ENCODE data around the gene MALSU1.

Gene MALSU1

DNA sequence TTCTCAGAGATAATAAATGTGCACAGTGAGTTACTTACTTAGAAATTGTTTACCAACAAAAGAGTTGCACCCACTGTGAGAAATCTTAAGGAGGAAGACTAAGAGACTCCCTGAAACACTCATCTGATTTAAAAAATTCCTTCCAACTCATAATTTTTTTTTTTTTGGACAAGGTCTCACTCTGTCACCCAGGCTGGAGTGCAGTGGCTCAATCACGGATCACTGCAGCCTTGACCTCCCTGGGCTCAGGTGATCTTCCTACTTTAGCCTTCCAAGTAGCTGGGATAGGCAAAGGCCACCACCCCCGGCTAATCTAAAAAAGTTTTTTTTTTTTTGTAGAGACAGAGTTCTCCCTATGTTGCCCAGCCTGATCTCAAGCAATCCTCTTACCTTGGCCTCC lies 36.0 kb downstream of the MALSU1 start:
- no peak for TF ChIP-seq GATA1 (IDR thresholded peaks at IDR 0.05; ENCODE audit: low read depth, low read length)
- no peak for TF ChIP-seq POLR2A (IDR thresholded peaks at IDR 0.05; ENCODE audit: low read length)

DNA sequence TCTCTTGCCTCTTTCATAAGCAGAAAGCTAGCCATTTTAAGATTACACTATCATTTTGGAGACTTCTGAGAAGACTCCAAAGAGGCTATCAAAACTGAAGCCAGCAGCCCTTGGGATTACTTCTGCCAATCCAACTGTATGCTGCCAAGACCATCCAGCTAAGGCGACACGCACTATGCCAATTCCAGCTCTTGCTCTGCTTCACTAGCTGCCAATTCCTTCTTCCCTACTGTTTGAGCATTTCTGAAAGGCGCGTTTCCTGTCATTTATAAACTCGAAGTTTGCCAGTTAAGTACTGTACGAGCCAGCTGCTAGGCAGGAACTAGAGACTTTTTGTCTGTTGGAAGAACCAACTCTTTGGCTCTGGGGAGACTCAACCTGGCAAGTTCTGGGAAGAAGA lies 36.5 kb downstream of the MALSU1 start:
- DNase-seq: no peak
- TF ChIP-seq POLR2A (IDR thresholded peaks at IDR 0.05; ENCODE audit: low read length): no peak
- TF ChIP-seq GATA1 (IDR thresholded peaks at IDR 0.05; ENCODE audit: low read depth, low read length): no peak

More for the DNA sequence above, 36.0 kb downstream of the MALSU1 start:
- no peak for DNase-seq

DNA sequence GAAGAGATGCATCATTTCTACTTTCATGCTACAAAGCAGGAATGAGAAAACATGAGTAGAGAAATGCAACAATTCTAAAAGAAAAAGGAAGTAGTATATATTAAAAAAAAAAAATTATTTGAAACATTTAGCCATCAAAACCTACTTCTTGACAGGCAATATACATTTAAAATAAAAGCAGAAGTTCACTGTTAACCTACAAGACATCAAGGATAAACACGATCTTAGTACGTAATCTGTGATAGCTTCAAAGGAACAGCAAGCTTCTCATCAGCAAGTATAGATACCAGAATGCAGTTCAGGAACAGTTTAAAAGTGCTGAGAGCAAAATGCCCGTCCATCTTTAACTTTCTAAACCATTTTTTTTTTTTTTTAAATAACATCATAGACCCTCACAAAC lies 36.9 kb downstream of the MALSU1 start:
- TF ChIP-seq GATA1 (IDR thresholded peaks at IDR 0.05; ENCODE audit: low read depth, low read length) (no peak), POLR2A (IDR thresholded peaks at IDR 0.05; ENCODE audit: low read length) (no peak)
- DNase-seq: no peak

DNA sequence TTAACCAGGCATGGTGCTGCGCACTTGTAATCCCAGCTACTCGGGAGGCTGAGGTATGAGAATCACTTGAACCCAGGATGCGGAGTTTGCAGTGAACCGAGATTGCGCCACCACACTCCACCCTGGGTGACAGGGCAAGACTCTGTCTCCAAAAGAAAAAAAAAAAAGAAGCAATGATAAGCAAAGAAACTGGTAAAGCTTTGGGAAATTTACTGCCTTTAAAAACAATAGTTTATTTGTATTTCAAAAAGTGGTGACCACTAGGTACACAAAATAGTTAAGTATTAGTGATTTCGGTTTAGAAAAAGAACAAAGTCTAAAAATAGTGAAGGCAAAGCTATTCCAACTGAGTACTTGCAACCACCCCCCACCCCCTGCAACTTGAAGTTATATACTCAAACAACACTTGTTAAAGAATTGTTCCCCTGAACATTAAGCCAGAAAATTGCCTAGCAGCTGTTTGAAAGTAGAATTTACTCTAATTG lies 37.7 kb downstream of the MALSU1 start:
- no peak for DNase-seq

DNA sequence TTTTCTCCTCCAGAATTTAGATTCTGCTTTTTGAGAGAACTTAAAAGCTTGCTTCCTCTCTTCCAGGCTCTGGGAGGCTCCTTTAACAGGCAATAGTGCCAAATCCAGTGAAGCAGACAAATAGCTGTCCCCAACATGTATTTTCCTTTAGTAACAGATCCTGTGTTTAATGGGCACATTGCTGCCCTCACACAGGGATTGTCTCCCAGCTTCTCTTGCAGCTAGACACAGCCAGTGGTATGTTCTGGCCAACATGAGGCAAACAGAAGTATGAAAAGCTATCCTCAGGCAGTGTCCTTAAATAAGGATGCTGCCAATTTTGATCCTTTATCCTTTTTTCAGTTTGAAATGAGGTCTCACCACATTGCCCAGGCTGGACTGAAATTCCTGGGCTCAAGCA lies 38.2 kb downstream of the MALSU1 start:
- TF ChIP-seq GATA1 (IDR thresholded peaks at IDR 0.05; ENCODE audit: low read depth, low read length): no peak
- no peak for TF ChIP-seq POLR2A (IDR thresholded peaks at IDR 0.05; ENCODE audit: low read length)
- no peak for DNase-seq

More for the DNA sequence above, 37.7 kb downstream of the MALSU1 start:
- no peak for TF ChIP-seq GATA1 (IDR thresholded peaks at IDR 0.05; ENCODE audit: low read depth, low read length)

DNA sequence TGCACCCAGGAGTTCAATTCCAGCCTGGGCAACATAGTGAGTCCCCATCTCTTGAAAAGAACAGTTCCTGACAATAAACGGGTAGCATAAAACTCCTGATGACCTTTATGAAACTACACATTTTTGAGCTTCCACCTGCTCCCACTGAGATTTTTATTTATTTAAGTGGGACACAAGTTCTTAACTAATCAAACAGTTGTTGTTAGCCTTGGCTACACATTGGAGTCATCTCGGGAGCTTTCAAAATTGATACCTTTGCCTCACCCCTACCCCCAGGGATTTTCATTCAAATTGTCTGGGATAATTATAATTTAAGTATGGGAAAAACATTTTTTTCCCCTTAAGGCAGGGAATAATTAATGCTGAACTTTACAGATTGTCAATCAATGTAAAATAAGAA lies 39.3 kb downstream of the MALSU1 start:
- DNase-seq: no peak
- TF ChIP-seq GATA1 (IDR thresholded peaks at IDR 0.05; ENCODE audit: low read depth, low read length): no peak

DNA sequence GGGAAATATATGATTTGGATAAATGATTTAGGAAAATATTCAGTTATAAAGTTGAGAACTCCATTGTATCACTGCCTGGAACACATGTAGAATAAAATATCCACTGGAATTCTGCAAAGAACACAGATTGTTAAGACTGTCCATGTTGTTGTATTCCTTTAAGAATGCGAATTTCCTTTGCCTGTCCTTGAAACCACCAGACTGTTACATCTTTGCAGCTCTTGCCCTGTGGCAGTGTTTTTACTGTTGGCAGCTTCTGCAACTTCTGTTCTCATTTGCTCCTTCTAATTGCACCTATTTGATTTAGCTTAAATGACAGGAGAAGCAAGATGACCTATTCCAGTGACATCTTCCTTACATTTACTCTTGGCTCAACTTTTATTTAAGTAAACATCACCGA lies 39.7 kb downstream of the MALSU1 start:
- TF ChIP-seq GATA1 (IDR thresholded peaks at IDR 0.05; ENCODE audit: low read depth, low read length) (no peak), POLR2A (IDR thresholded peaks at IDR 0.05; ENCODE audit: low read length) (no peak)
- DNase-seq: no peak

DNA sequence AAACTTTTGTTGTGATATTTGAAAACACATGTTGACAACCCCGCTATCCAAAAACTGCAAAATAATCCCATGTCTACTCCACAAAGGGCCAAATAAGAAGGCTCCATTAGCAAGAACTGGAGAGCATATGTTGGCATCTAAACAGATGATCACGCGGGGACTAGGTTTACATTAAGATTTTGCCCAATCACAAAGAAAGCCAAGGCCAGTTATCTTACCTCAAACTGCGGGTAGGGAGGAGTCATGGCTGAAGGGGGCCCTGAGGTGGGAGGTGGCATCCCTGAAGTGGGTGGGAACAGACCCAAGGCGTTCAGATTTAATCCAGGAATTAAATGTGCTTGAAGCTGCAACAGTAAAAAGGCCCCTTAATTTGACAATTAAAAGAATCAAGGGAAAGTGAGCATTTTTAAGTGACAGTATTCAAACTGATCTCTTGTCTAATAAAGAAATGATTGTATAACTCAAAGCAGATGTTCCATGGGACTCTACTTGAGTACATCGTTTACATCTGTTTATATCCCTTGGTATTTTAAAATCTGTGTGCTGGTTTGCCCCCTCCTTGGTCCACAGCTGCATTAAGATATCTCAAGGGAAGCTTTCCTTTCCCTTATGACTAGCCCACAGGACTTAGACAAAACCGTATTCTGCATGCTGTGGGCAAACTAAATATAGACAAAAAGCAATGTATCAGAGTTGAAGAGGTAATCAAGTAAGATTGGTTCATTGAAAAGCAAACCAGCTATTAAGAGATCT lies 42.9 kb downstream of the MALSU1 start:
- DNase-seq: no peak
- no peak for TF ChIP-seq GATA1 (IDR thresholded peaks at IDR 0.05; ENCODE audit: low read depth, low read length)
- TF ChIP-seq POLR2A (IDR thresholded peaks at IDR 0.05; ENCODE audit: low read length): no peak

DNA sequence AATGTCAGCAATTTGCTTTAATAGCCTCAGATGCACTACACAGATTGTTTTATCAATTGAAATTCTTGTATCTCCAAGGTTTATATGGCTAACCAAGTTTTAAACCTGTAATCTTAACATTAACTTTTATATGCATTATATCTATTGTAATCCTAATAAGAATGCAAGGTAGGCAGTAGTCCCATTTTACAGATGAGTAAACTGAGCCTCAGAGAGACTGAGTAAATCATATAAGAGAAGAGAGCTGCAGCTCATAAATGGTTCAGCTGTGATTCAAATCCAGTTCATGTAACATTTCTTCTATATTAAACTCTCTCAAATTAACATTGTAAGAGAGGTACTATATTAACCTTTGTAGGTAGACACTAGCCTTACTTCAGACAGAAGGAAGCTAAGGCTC lies 44.0 kb downstream of the MALSU1 start:
- TF ChIP-seq GATA1 (IDR thresholded peaks at IDR 0.05; ENCODE audit: low read depth, low read length): no peak
- TF ChIP-seq POLR2A (IDR thresholded peaks at IDR 0.05; ENCODE audit: low read length): no peak
- no peak for DNase-seq

DNA sequence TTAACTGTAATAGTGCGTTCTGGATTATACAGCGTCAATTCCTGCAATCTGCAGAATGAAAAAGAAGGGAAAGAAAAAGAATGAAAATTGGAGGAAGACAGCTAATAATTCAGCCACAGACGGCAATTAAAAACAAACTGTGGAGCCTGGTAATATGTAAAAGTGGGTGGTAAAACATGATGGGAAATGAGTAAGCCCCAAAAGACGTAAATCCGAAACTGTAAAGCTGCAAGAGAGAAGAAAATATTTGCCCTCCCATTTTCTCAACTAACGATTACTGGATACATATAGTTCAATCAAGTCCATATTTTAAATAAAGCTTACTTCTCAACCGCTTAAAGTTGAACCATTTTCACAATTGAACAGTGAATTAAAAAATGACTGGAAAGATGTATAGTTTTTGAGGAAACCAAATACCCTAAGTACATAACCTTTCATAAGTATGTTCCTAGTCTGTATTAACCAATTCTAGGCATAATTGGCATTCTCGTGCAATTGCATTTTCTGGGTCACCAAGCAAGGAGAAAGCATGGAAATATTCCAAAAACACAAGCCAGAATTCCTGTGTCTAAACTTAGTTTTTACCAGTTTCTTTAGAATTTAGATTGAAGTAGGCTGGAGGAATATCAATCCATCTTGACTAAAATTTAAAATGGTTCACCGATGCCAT lies 44.8 kb downstream of the MALSU1 start:
- DNase-seq: no peak
- TF ChIP-seq POLR2A (IDR thresholded peaks at IDR 0.05; ENCODE audit: low read length) (no peak), GATA1 (IDR thresholded peaks at IDR 0.05; ENCODE audit: low read depth, low read length) (no peak)

DNA sequence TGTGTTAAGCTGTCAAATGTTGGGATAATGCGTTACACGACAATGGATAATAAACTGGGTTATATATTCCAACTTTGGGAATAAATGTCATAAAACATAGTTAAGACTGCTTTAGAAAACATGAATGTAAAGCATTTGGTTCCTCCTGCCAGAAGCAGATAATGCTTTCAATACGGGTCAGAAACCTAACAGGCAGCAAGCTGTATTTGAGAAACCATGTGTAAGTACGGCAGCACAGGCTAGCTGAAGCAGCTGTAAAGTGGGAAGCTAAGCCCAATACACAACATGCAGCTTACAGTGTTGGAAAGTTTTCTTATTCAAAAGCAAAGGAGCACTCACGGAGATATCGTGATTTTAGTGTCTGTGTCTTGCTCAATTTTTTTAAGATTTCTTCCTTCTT lies 46.5 kb downstream of the MALSU1 start:
- TF ChIP-seq POLR2A (IDR thresholded peaks at IDR 0.05; ENCODE audit: low read length): no peak
- no peak for TF ChIP-seq GATA1 (IDR thresholded peaks at IDR 0.05; ENCODE audit: low read depth, low read length)
- no peak for DNase-seq

DNA sequence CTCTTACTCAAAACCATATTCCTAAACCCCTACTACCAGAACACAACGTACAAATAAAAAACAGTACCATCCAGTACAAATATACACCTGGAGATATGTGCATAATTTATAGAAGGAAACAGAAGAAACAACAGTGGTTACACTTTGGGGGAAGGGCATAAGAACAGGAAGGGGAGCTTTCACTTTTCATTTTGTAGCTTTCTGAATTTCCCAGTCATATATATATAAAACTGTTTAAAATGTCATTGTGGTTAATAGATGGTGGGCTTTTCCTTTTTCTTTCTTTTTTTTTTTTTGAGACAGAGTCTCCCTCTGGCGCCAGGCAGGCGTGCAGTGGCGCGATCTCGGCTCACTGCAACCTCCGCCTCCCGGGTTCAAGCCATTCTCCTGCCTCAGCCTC lies 47.2 kb downstream of the MALSU1 start:
- TF ChIP-seq GATA1 (IDR thresholded peaks at IDR 0.05; ENCODE audit: low read depth, low read length): no peak
- TF ChIP-seq POLR2A (IDR thresholded peaks at IDR 0.05; ENCODE audit: low read length): no peak
- DNase-seq: no peak

DNA sequence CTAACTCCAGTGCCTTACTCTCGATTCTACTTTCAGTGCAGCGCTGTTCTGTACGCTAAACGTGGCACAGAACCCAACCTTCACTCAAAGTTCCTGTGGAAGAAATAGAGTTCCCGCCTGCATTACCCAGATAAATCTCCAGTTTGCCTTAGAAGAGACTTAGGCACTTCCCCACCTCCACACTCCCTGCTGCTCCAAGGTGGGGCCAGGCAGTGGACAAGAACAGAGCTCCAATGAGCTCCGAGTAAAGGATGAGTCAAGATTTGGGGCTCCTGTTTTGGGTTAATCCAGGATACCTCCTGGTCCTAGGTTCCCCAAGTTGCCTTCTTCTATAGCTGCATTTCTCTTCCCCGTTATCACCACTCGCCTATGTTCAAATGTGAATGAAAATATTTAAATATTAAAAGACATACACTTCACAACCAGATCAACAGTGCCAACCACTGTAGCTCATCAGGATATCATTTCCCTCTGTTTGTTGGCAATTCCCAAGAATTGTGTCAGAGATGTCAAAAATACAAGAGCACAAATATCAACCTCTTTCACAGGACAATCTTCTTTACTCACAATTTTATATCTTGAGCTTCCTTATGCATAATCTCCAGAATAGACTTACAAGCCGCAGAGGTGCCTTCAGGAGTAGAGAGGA lies 48.0 kb downstream of the MALSU1 start:
- DNase-seq: no peak
- TF ChIP-seq POLR2A (IDR thresholded peaks at IDR 0.05; ENCODE audit: low read length) (no peak), GATA1 (IDR thresholded peaks at IDR 0.05; ENCODE audit: low read depth, low read length) (no peak)

DNA sequence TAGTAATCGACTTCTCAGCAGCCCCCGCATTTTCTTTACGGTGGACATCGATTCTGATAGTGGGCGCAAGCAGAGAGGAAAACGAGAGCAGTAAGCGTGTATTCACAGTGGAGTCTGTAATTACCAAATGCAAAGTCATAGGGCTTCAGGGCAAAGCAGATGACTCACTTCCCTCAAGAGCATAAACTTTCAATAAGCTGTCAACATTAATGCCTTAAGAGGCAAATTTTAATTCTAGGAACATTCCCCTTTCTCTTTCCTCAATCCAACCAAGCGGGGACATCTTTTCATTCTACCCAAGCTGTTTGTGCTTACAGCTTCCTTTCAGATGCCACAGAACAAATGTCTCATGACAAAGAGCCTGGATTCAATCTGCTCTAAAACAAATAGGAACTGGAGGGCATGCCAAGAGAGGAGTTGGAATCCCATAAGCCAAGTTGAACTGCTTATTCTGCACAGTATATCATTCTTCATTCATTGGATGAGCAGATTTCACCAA lies 48.6 kb downstream of the MALSU1 start:
- peak in 1 of 2 experiments; percentile 36 for DNase-seq
- TF ChIP-seq POLR2A (IDR thresholded peaks at IDR 0.05; ENCODE audit: low read length): no peak
